CD14-positive monocyte (primary cell): Measurements from ENCODE around the gene ZDHHC13. TPM values are rescaled to one million over a fixed set of nuclear protein-coding genes. Genes with fewer than 3 reads are reported as not detected.

Source experiments
- DNase-seq, 3 donors: peaks; one replicate each; pipeline ENCODE4 v3.0.0-alpha.2; 2011 to 2022
- H2AFZ ChIP-seq: 2 replicates; pipeline ENCODE4 v1.6.0; 2012; ENCODE audit warnings: mild to moderate bottlenecking, low read depth, low read length, inconsistent platforms; ENCODE audit not compliant: insufficient read depth, poor library complexity, severe bottlenecking
- H3K27ac ChIP-seq, 2 donors: 1 replicate in 1 of 2; 2 replicates in 1 of 2; pipeline ENCODE4 v1.5.1; 2012 to 2013; ENCODE audit warnings: low read length in 2 of 2, control low read depth in 1 of 2, inconsistent platforms in 1 of 2, low read depth in 1 of 2, mild to moderate bottlenecking in 1 of 2
- H3K27me3 ChIP-seq, 2 donors: one replicate each; pipeline versions ENCODE4 v1.6.0 to v1.6.1; 2011 to 2013; ENCODE audit warnings: low read length in 2 of 2; ENCODE audit not compliant: control insufficient read depth in 2 of 2, insufficient read depth in 2 of 2
- H3K36me3 ChIP-seq, 2 donors: replicated peaks in 1 of 2; 1 replicate in 1 of 2; 2 replicates in 1 of 2; pipeline versions ENCODE4 v1.5.1 to v1.6.1; 2012 to 2013; ENCODE audit warnings: low read length in 2 of 2, control low read depth in 1 of 2, inconsistent platforms in 1 of 2, mild to moderate bottlenecking in 1 of 2; ENCODE audit not compliant: insufficient read depth in 2 of 2, control insufficient read depth in 1 of 2
- H3K4me1 ChIP-seq, 2 donors: 1 replicate in 1 of 2; 2 replicates in 1 of 2; pipeline versions ENCODE4 v1.5.1 to v1.6.1; 2012 to 2013; ENCODE audit warnings: low read length in 2 of 2, control low read depth in 1 of 2, inconsistent platforms in 1 of 2, mild to moderate bottlenecking in 1 of 2, moderate library complexity in 1 of 2; ENCODE audit not compliant: insufficient read depth in 2 of 2, control insufficient read depth in 1 of 2
- H3K4me2 ChIP-seq: replicated peaks from 2 replicates; pipeline ENCODE3; 2012; ENCODE audit warnings: low read length, moderate library complexity, mild to moderate bottlenecking; ENCODE audit not compliant: poor library complexity, severe bottlenecking; ENCODE audit errors: extremely low read depth
- H3K4me3 ChIP-seq, 3 experiments: fragments of 200-600 bp in 1 of 3; sonication (generic) in 1 of 3; replicated peaks in 1 of 3; 1 replicate in 2 of 3; 2 replicates in 1 of 3; pipeline ENCODE4 v1.5.1; 2011 to 2013; ENCODE audit warnings: low read length in 3 of 3, mild to moderate bottlenecking in 3 of 3, control low read depth in 2 of 3, low read depth in 2 of 3, inconsistent platforms in 1 of 3, moderate library complexity in 1 of 3
- H3K79me2 ChIP-seq: 2 replicates; pipeline ENCODE4 v1.6.0; 2012; ENCODE audit warnings: mild to moderate bottlenecking, control low read depth, inconsistent platforms, low read length, moderate library complexity; ENCODE audit not compliant: insufficient read depth
- H3K9ac ChIP-seq: 2 replicates; pipeline ENCODE4 v1.6.0; 2017; ENCODE audit warnings: low read length, mild to moderate bottlenecking; ENCODE audit not compliant: insufficient read depth, poor library complexity, severe bottlenecking
- H3K9me3 ChIP-seq, 2 donors: replicated peaks in 1 of 2; 1 replicate in 1 of 2; 2 replicates in 1 of 2; pipeline versions ENCODE4 v1.5.1 to v1.6.1; 2012 to 2013; ENCODE audit warnings: low read length in 2 of 2, control low read depth in 1 of 2; ENCODE audit not compliant: control insufficient read depth in 1 of 2, insufficient read depth in 1 of 2
- H4K20me1 ChIP-seq: 2 replicates; pipeline ENCODE4 v1.6.0; 2012; ENCODE audit warnings: mild to moderate bottlenecking, low read length, control low read depth, moderate library complexity; ENCODE audit not compliant: insufficient read depth
- H3K27ac Mint-ChIP-seq, 7 donors: one replicate each; pipeline ENCODE4 v1.8.0; 2020; ENCODE audit warnings: mild to moderate bottlenecking in 7 of 7, mixed read lengths in 7 of 7, moderate library complexity in 6 of 7, inconsistent platforms in 2 of 7
- H3K27me3 Mint-ChIP-seq, 3 donors: one replicate each; pipeline ENCODE4 v1.8.0; 2021 to 2022; ENCODE audit warnings: low read depth in 3 of 3, mild to moderate bottlenecking in 3 of 3, mixed read lengths in 3 of 3, moderate library complexity in 3 of 3, inconsistent platforms in 1 of 3
- H3K36me3 Mint-ChIP-seq, 2 donors: one replicate each; pipeline ENCODE4 v1.8.0; 2020; ENCODE audit warnings: mixed read lengths in 2 of 2, inconsistent platforms in 1 of 2, mild to moderate bottlenecking in 1 of 2
- H3K4me1 Mint-ChIP-seq: one replicate; pipeline ENCODE4 v1.8.0; 2020; ENCODE audit warnings: mild to moderate bottlenecking, mixed read lengths
- H3K4me3 Mint-ChIP-seq, 2 donors: one replicate each; pipeline ENCODE4 v1.8.0; 2020; ENCODE audit warnings: mild to moderate bottlenecking in 2 of 2, mixed read lengths in 2 of 2, moderate library complexity in 1 of 2
- H3K9me3 Mint-ChIP-seq, 7 donors: one replicate each; pipeline ENCODE4 v1.8.0; 2020 to 2022; ENCODE audit warnings: mixed read lengths in 7 of 7, mild to moderate bottlenecking in 6 of 7, moderate library complexity in 6 of 7, inconsistent platforms in 2 of 7
- CTCF ChIP-seq: fragments of 200-600 bp; IDR thresholded peaks from one replicate; pipeline ENCODE4 v1.8.0; 2022; ENCODE audit warnings: antibody characterized with exemption, mild to moderate bottlenecking
- WGBS: methylation state at CpG from one replicate; pipeline ENCODE4 v1.1.5; 2013; ENCODE audit warnings: missing lambda C conversion rate; ENCODE audit not compliant: insufficient coverage; 5-methylcytosine and 5-hydroxymethylcytosine counted together
- intact Hi-C, 2 donors: fragments of 100-400 bp; cut with micrococcal nuclease; formaldehyde crosslinking; loops; one replicate each; pipeline versions ENCODE4 v1.15.0 to v1.15.1; 2023
- polyA plus RNA-seq, 3 donors: library from polyadenylated mRNA; depleted of rRNA in 1 of 3; unstranded in 2 of 3; stranded (reverse) in 1 of 3; fragments of 300-500 nt in 2 of 3; fragments of >200 nt in 1 of 3; fragmentation: Illumina TruSeq in 2 of 3; gene quantifications; 1 replicate in 2 of 3; 2 replicates in 1 of 3; pipeline ENCODE4 v1.2.3, GENCODE V29; 2012 to 2021

The ZDHHC13 gene
- polyA plus RNA-seq, 3 donors: 5.6 to 7.5 (median 5.6) TPM

DNA sequence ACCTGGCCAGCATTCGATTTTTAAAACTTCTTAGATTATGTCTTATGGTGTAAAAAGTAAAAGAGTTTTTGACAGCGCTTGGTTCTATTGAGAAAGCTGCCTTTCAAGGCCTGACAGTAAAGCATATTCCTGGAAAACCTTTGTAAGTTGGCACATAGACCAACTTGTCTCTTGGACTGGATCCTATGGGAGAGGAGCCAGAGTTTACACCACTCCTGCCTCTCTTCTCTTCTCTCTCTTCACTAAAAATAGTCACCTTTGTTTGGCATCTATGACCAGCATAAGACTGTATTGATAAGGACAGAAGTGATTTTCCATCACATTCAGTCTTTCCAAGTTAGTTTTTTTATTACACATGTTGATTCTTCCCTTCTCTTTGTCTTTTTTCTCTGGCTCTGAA is 51.1 kb downstream of the ZDHHC13 start:
- intact Hi-C loops: no loop called here
- peaks cover 67 to 77% of the 10 kb centered on the region in 2 donors for H3K36me3 Mint-ChIP-seq
- Histone ChIP-seq H3K4me1 (peaks cover 0 to 17% of the 10 kb centered on the region in 2 donors), H4K20me1 (no peaks in the 10 kb centered on the region), H3K4me2 (no peak overlapping the region), H3K9me3 (no peaks in the 10 kb centered on the region), H3K27me3 (no peaks in the 10 kb centered on the region), H3K9ac (no peak overlapping the region), H3K27ac (no peak overlapping the region), H3K79me2 (no peaks in the 10 kb centered on the region), H2AFZ (no peak overlapping the region), H3K36me3 (peaks cover 42 to 94% of the 10 kb centered on the region in 2 donors), H3K4me3 (no peak overlapping the region)
- H3K27ac Mint-ChIP-seq: no peak overlapping the region
- H3K4me3 Mint-ChIP-seq: no peak overlapping the region
- TF ChIP-seq CTCF: no peak
- H3K9me3 Mint-ChIP-seq: peaks cover 0 to 1% (median 0%) of the 10 kb centered on the region in 7 donors
- H3K4me1 Mint-ChIP-seq: peaks cover 21% of the 10 kb centered on the region
- H3K27me3 Mint-ChIP-seq: no peaks in the 10 kb centered on the region
- no CpG with 5 or more reads among the region's 2 CpGs for WGBS
- no peak for DNase-seq

DNA sequence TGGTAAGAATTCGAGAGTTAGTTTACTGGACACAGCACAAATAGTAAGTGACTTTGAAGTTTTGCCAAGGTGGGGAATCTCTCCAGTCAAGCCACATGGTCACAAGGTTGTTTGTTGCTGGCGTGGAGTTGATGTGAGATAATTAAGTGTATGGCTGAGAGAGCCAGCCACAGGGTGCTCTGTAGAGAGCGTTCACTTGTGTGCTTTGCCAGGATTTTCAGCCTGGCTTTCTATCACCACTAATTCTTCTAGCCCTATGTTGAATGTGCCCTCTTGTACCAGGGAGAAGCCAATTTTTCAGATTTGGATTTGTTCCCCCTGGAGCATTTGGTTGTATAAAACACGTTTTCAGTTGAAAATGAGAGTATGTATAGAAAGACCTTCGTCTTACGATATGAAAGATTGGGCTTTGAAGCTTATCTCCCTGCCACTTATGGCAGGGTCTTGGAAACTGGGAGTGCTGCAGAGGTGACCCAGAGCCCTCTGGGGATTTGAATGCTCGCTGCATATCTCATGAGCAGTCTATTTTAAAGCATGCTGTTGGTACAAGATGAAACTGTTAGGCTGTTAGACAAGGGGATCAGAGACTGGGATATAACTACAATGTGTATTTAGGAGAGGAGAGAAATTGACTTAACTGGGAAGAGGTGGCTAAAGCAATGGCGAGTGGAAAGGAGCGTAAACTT is 56.2 kb downstream of the ZDHHC13 start:
- no peak overlapping the region for H3K27ac ChIP-seq
- H3K27ac Mint-ChIP-seq: peak overlapping the region in 1 of 7 donors; percentile 31
- no peak for TF ChIP-seq CTCF
- no peaks in the 10 kb centered on the region for H3K4me1 Mint-ChIP-seq
- no peak overlapping the region for H2AFZ ChIP-seq
- H3K9me3 Mint-ChIP-seq: peaks cover 0 to under 1% (median 0%) of the 10 kb centered on the region in 7 donors
- H3K79me2 ChIP-seq: no peaks in the 10 kb centered on the region
- H3K9me3 ChIP-seq: no peaks in the 10 kb centered on the region
- H3K4me3 Mint-ChIP-seq: no peak overlapping the region
- peaks cover 41 to 89% of the 10 kb centered on the region in 2 donors for H3K36me3 ChIP-seq
- no peaks in the 10 kb centered on the region for H4K20me1 ChIP-seq
- no peaks in the 10 kb centered on the region for H3K27me3 Mint-ChIP-seq
- no peak overlapping the region for H3K4me3 ChIP-seq
- H3K27me3 ChIP-seq: no peaks in the 10 kb centered on the region
- H3K9ac ChIP-seq: no peak overlapping the region
- intact Hi-C loops: no loop called here
- H3K4me1 ChIP-seq: no peaks in the 10 kb centered on the region
- H3K4me2 ChIP-seq: no peak overlapping the region
- DNase-seq: no peak
- WGBS: 100% methylated on average over 4 of the region's 9 CpGs
- peaks cover 63 to 64% of the 10 kb centered on the region in 2 donors for H3K36me3 Mint-ChIP-seq
